CD14-positive monocyte (primary cell): Measurements from ENCODE around the gene IRAK1. TPM values are rescaled to one million over a fixed set of nuclear protein-coding genes. Genes with fewer than 3 reads are reported as not detected.
A peak's percentile ranks its signal among the peaks of the same experiment; 100 is the strongest.

ENCODE experiments used
- DNase-seq, 3 donors: peaks; one replicate each; pipeline ENCODE4 v3.0.0-alpha.2; 2011 to 2022
- H2AFZ ChIP-seq: 2 replicates; pipeline ENCODE4 v1.6.0; 2012; ENCODE audit warnings: mild to moderate bottlenecking, low read depth, low read length, inconsistent platforms; ENCODE audit not compliant: insufficient read depth, poor library complexity, severe bottlenecking
- H3K27ac ChIP-seq, 2 donors: 1 replicate in 1 of 2; 2 replicates in 1 of 2; pipeline ENCODE4 v1.5.1; 2012 to 2013; ENCODE audit warnings: low read length in 2 of 2, control low read depth in 1 of 2, inconsistent platforms in 1 of 2, low read depth in 1 of 2, mild to moderate bottlenecking in 1 of 2
- H3K27me3 ChIP-seq, 2 donors: one replicate each; pipeline versions ENCODE4 v1.6.0 to v1.6.1; 2011 to 2013; ENCODE audit warnings: low read length in 2 of 2; ENCODE audit not compliant: control insufficient read depth in 2 of 2, insufficient read depth in 2 of 2
- H3K36me3 ChIP-seq, 2 donors: replicated peaks in 1 of 2; 1 replicate in 1 of 2; 2 replicates in 1 of 2; pipeline versions ENCODE4 v1.5.1 to v1.6.1; 2012 to 2013; ENCODE audit warnings: low read length in 2 of 2, control low read depth in 1 of 2, inconsistent platforms in 1 of 2, mild to moderate bottlenecking in 1 of 2; ENCODE audit not compliant: insufficient read depth in 2 of 2, control insufficient read depth in 1 of 2
- H3K4me1 ChIP-seq, 2 donors: 1 replicate in 1 of 2; 2 replicates in 1 of 2; pipeline versions ENCODE4 v1.5.1 to v1.6.1; 2012 to 2013; ENCODE audit warnings: low read length in 2 of 2, control low read depth in 1 of 2, inconsistent platforms in 1 of 2, mild to moderate bottlenecking in 1 of 2, moderate library complexity in 1 of 2; ENCODE audit not compliant: insufficient read depth in 2 of 2, control insufficient read depth in 1 of 2
- H3K4me2 ChIP-seq: replicated peaks from 2 replicates; pipeline ENCODE3; 2012; ENCODE audit warnings: low read length, moderate library complexity, mild to moderate bottlenecking; ENCODE audit not compliant: poor library complexity, severe bottlenecking; ENCODE audit errors: extremely low read depth
- H3K4me3 ChIP-seq, 3 experiments: fragments of 200-600 bp in 1 of 3; sonication (generic) in 1 of 3; replicated peaks in 1 of 3; 1 replicate in 2 of 3; 2 replicates in 1 of 3; pipeline ENCODE4 v1.5.1; 2011 to 2013; ENCODE audit warnings: low read length in 3 of 3, mild to moderate bottlenecking in 3 of 3, control low read depth in 2 of 3, low read depth in 2 of 3, inconsistent platforms in 1 of 3, moderate library complexity in 1 of 3
- H3K79me2 ChIP-seq: 2 replicates; pipeline ENCODE4 v1.6.0; 2012; ENCODE audit warnings: mild to moderate bottlenecking, control low read depth, inconsistent platforms, low read length, moderate library complexity; ENCODE audit not compliant: insufficient read depth
- H3K9ac ChIP-seq: 2 replicates; pipeline ENCODE4 v1.6.0; 2017; ENCODE audit warnings: low read length, mild to moderate bottlenecking; ENCODE audit not compliant: insufficient read depth, poor library complexity, severe bottlenecking
- H3K9me3 ChIP-seq, 2 donors: replicated peaks in 1 of 2; 1 replicate in 1 of 2; 2 replicates in 1 of 2; pipeline versions ENCODE4 v1.5.1 to v1.6.1; 2012 to 2013; ENCODE audit warnings: low read length in 2 of 2, control low read depth in 1 of 2; ENCODE audit not compliant: control insufficient read depth in 1 of 2, insufficient read depth in 1 of 2
- H4K20me1 ChIP-seq: 2 replicates; pipeline ENCODE4 v1.6.0; 2012; ENCODE audit warnings: mild to moderate bottlenecking, low read length, control low read depth, moderate library complexity; ENCODE audit not compliant: insufficient read depth
- H3K27ac Mint-ChIP-seq, 7 donors: one replicate each; pipeline ENCODE4 v1.8.0; 2020; ENCODE audit warnings: mild to moderate bottlenecking in 7 of 7, mixed read lengths in 7 of 7, moderate library complexity in 6 of 7, inconsistent platforms in 2 of 7
- H3K27me3 Mint-ChIP-seq, 3 donors: one replicate each; pipeline ENCODE4 v1.8.0; 2021 to 2022; ENCODE audit warnings: low read depth in 3 of 3, mild to moderate bottlenecking in 3 of 3, mixed read lengths in 3 of 3, moderate library complexity in 3 of 3, inconsistent platforms in 1 of 3
- H3K36me3 Mint-ChIP-seq, 2 donors: one replicate each; pipeline ENCODE4 v1.8.0; 2020; ENCODE audit warnings: mixed read lengths in 2 of 2, inconsistent platforms in 1 of 2, mild to moderate bottlenecking in 1 of 2
- H3K4me1 Mint-ChIP-seq: one replicate; pipeline ENCODE4 v1.8.0; 2020; ENCODE audit warnings: mild to moderate bottlenecking, mixed read lengths
- H3K4me3 Mint-ChIP-seq, 2 donors: one replicate each; pipeline ENCODE4 v1.8.0; 2020; ENCODE audit warnings: mild to moderate bottlenecking in 2 of 2, mixed read lengths in 2 of 2, moderate library complexity in 1 of 2
- H3K9me3 Mint-ChIP-seq, 7 donors: one replicate each; pipeline ENCODE4 v1.8.0; 2020 to 2022; ENCODE audit warnings: mixed read lengths in 7 of 7, mild to moderate bottlenecking in 6 of 7, moderate library complexity in 6 of 7, inconsistent platforms in 2 of 7
- CTCF ChIP-seq: fragments of 200-600 bp; IDR thresholded peaks from one replicate; pipeline ENCODE4 v1.8.0; 2022; ENCODE audit warnings: antibody characterized with exemption, mild to moderate bottlenecking
- WGBS: methylation state at CpG from one replicate; pipeline ENCODE4 v1.1.5; 2013; ENCODE audit warnings: missing lambda C conversion rate; ENCODE audit not compliant: insufficient coverage; 5-methylcytosine and 5-hydroxymethylcytosine counted together
- intact Hi-C, 2 donors: fragments of 100-400 bp; cut with micrococcal nuclease; formaldehyde crosslinking; loops; one replicate each; pipeline versions ENCODE4 v1.15.0 to v1.15.1; 2023
- polyA plus RNA-seq, 3 donors: library from polyadenylated mRNA; depleted of rRNA in 1 of 3; unstranded in 2 of 3; stranded (reverse) in 1 of 3; fragments of 300-500 nt in 2 of 3; fragments of >200 nt in 1 of 3; fragmentation: Illumina TruSeq in 2 of 3; gene quantifications; 1 replicate in 2 of 3; 2 replicates in 1 of 3; pipeline ENCODE4 v1.2.3, GENCODE V29; 2012 to 2021

Gene IRAK1
- polyA plus RNA-seq, 3 donors = 47.8 to 109 (median 49.5) TPM

GRCh38 chrX:154013001-154013421, 6.7 kb downstream of the IRAK1 start:
- H3K4me1 Mint-ChIP-seq = peaks cover 34% of the 10 kb centered on the region
- no peak for DNase-seq
- no peak for TF ChIP-seq CTCF
- Histone ChIP-seq H3K27me3 (no peaks in the 10 kb centered on the region), H4K20me1 (peaks cover 54% of the 10 kb centered on the region), H3K4me3 (no peak overlapping the region), H3K9ac (no peak overlapping the region), H3K79me2 (peaks cover 35% of the 10 kb centered on the region), H3K4me2 (no peak overlapping the region), H3K4me1 (peaks cover 45 to 58% of the 10 kb centered on the region in 2 donors), H3K27ac (no peak overlapping the region), H3K9me3 (no peaks in the 10 kb centered on the region), H2AFZ (no peak overlapping the region), H3K36me3 (peaks cover 52 to 55% of the 10 kb centered on the region in 2 donors)
- no peak overlapping the region for H3K4me3 Mint-ChIP-seq
- H3K9me3 Mint-ChIP-seq = peaks cover 0 to 3% (median 0%) of the 10 kb centered on the region in 7 donors
- H3K27me3 Mint-ChIP-seq = peaks cover 0 to 45% (median 0%) of the 10 kb centered on the region in 3 donors
- intact Hi-C loops = loop anchor here (5.0 to 10.0 kb wide), 3 partner anchors 39 to 82 kb away; partner anchors contain the start of genes HCFC1 (in 1 of the 2), MECP2 (in 1 of the 2) and TMEM187 (in 1 of the 2)
- H3K36me3 Mint-ChIP-seq = peaks cover 37 to 60% of the 10 kb centered on the region in 2 donors
- WGBS = 92% methylated on average over 8 of the region's 17 CpGs
- peak overlapping the region in 2 of 7 donors; percentile 55 to 93 for H3K27ac Mint-ChIP-seq

- Histone ChIP-seq H3K27ac (peak overlapping the region in 1 of 2 donors; percentile 92), H3K27me3 (peaks cover 0 to 2% of the 10 kb centered on the region in 2 donors), H3K4me3 (no peak overlapping the region), H3K36me3 (peaks cover 50 to 52% of the 10 kb centered on the region in 2 donors), H4K20me1 (peaks cover 51% of the 10 kb centered on the region), H3K4me1 (peaks cover 47 to 60% of the 10 kb centered on the region in 2 donors), H3K4me2 (no peak overlapping the region), H2AFZ (no peak overlapping the region), H3K79me2 (peaks cover 30% of the 10 kb centered on the region), H3K9ac (no peak overlapping the region), H3K9me3 (no peaks in the 10 kb centered on the region)
- TF ChIP-seq CTCF = no peak
- H3K27me3 Mint-ChIP-seq = peaks cover 0 to 47% (median 0%) of the 10 kb centered on the region in 3 donors
- DNase-seq = no peak
- H3K36me3 Mint-ChIP-seq = peaks cover 42 to 59% of the 10 kb centered on the region in 2 donors
- peaks cover 0 to 5% (median 0%) of the 10 kb centered on the region in 7 donors for H3K9me3 Mint-ChIP-seq
- WGBS = 88% methylated on average over 16 of the region's 17 CpGs
- H3K4me3 Mint-ChIP-seq = no peak overlapping the region
- peak overlapping the region in 5 of 7 donors; percentile 68 to 96 (median 93) for H3K27ac Mint-ChIP-seq
- H3K4me1 Mint-ChIP-seq = peaks cover 39% of the 10 kb centered on the region
- intact Hi-C loops = loop anchor here (5.0 to 10.0 kb wide), 3 partner anchors 40 to 82 kb away; partner anchors contain the start of genes HCFC1 (in 1 of the 2), MECP2 (in 1 of the 2) and TMEM187 (in 1 of the 2)
These were observed 7.2 kb downstream of the IRAK1 start for GRCh38 chrX:154012336-154012991.
